Liver (tissue), 3 donors: ENCODE measurements around the gene C17orf78.

Experiments used
- ATF3 ChIP-seq: IDR thresholded peaks from 2 replicates; pipeline ENCODE4 v1.6.1; 2016; ENCODE audit warnings: antibody characterized with exemption
- CTCF ChIP-seq: fragments of 150-350 bp; IDR thresholded peaks from 2 replicates; pipeline ENCODE4 v1.5.1; 2017; ENCODE audit warnings: improper control_type of control experiment, low read depth, low read length; ENCODE audit not compliant: missing input control
- EGR1 ChIP-seq, 2 donors: IDR thresholded peaks; 2 replicates each; pipeline ENCODE4 v1.6.1; 2016 to 2018; ENCODE audit warnings: antibody characterized with exemption in 2 of 2, low read depth in 2 of 2
- FOXA1 ChIP-seq: IDR thresholded peaks from 2 replicates; pipeline ENCODE4 v1.6.1; 2016; ENCODE audit warnings: antibody characterized with exemption
- JUND ChIP-seq, 2 donors: IDR thresholded peaks; 2 replicates each; pipeline ENCODE4 v1.6.1; 2016; ENCODE audit warnings: antibody characterized with exemption in 2 of 2
- MAX ChIP-seq: IDR thresholded peaks from 2 replicates; pipeline ENCODE4 v1.6.1; 2016; ENCODE audit warnings: antibody characterized with exemption
- RAD21 ChIP-seq, 2 donors: IDR thresholded peaks; 2 replicates each; pipeline ENCODE4 v1.6.1; 2016; ENCODE audit warnings: antibody characterized with exemption in 2 of 2, mild to moderate bottlenecking in 2 of 2
- REST ChIP-seq: IDR thresholded peaks from 2 replicates; pipeline ENCODE4 v1.6.1; 2016; ENCODE audit warnings: antibody characterized with exemption, mild to moderate bottlenecking
- RXRA ChIP-seq, 2 donors: IDR thresholded peaks; 2 replicates each; pipeline ENCODE4 v1.6.1; 2017 to 2018; ENCODE audit warnings: antibody characterized with exemption in 2 of 2, mild to moderate bottlenecking in 1 of 2
- SP1 ChIP-seq: IDR thresholded peaks from 2 replicates; pipeline ENCODE4 v1.6.1; 2018; ENCODE audit warnings: antibody characterized with exemption, mild to moderate bottlenecking
- TAF1 ChIP-seq: conservative IDR thresholded peaks from 2 replicates; pipeline ENCODE4 v1.6.1; 2016; ENCODE audit warnings: antibody characterized with exemption, mild to moderate bottlenecking
- YY1 ChIP-seq: IDR thresholded peaks from 2 replicates; pipeline ENCODE4 v1.6.1; 2016; ENCODE audit warnings: antibody characterized with exemption, mild to moderate bottlenecking
- ZBTB33 ChIP-seq: IDR thresholded peaks from 2 replicates; pipeline ENCODE4 v1.6.1; 2016; ENCODE audit warnings: antibody characterized with exemption
- donor health status: healthy.
- donor health status: healthy.

- TF ChIP-seq CTCF (no peak), REST (no peak), FOXA1 (no peak), TAF1 (no peak), ZBTB33 (no peak), RAD21 (IDR thresholded peaks at IDR 0.05) (no peak), ATF3 (no peak), EGR1 (IDR thresholded peaks at IDR 0.05; ENCODE audit: low read depth in 2 of 2) (no peak), RXRA (IDR thresholded peaks at IDR 0.05) (no peak), YY1 (no peak), MAX (no peak), SP1 (no peak), JUND (IDR thresholded peaks at IDR 0.05) (no peak)
These were observed 35.0 kb upstream of the C17orf78 start for GRCh38 chr17:37340804-37341203.
